Common myeloid progenitor, CD34-positive (primary cell): ENCODE measurements around the gene APBA2.

ENCODE experiments used
- CTCF ChIA-PET: fragments of 350-600 bp; sonication (Branson Sonifier 250); formaldehyde crosslinking; loops from one replicate; lab custom pipeline; 2021; ENCODE audit warnings: antibody characterized with exemption; lab: Charles Lee
- POLR2A ChIA-PET: fragments of 350-600 bp; sonication (Branson Sonifier 250); formaldehyde crosslinking; loops from one replicate; lab custom pipeline; 2021; ENCODE audit warnings: antibody characterized with exemption; lab: Charles Lee
- DNase-seq, 3 donors: peaks; one replicate each; pipeline versions ENCODE4 v3.0.0 to v3.0.0-alpha.2; 2013
- H3K27ac ChIP-seq, 2 experiments: 1 replicate in 1 of 2; 2 replicates in 1 of 2; pipeline ENCODE4 v1.7.0; 2013; ENCODE audit warnings: inconsistent platforms in 2 of 2, low read length in 2 of 2, mild to moderate bottlenecking in 2 of 2, low read depth in 1 of 2, moderate library complexity in 1 of 2; ENCODE audit not compliant: severe bottlenecking in 2 of 2, insufficient read depth in 1 of 2, poor library complexity in 1 of 2
- H3K27me3 ChIP-seq, 5 experiments: replicated peaks in 2 of 5; 1 replicate in 3 of 5; 2 replicates in 2 of 5; pipeline versions ENCODE4 v1.6.1 to v1.7.0; 2013; ENCODE audit warnings: low read length in 4 of 5, mild to moderate bottlenecking in 2 of 5, moderate library complexity in 2 of 5, inconsistent platforms in 1 of 5; ENCODE audit not compliant: insufficient read depth in 5 of 5, control insufficient read depth in 4 of 5
- H3K36me3 ChIP-seq, 4 experiments: 1 replicate in 2 of 4; 2 replicates in 2 of 4; pipeline versions ENCODE4 v1.6.1 to v1.7.0; 2013; ENCODE audit warnings: low read length in 3 of 4, control low read depth in 1 of 4, mild to moderate bottlenecking in 1 of 4; ENCODE audit not compliant: control insufficient read depth in 4 of 4, insufficient read depth in 4 of 4
- H3K4me1 ChIP-seq, 4 experiments: 1 replicate in 3 of 4; 2 replicates in 1 of 4; pipeline versions ENCODE4 v1.6.1 to v1.7.1; 2013; ENCODE audit warnings: low read length in 3 of 4, mild to moderate bottlenecking in 3 of 4, control low read depth in 1 of 4, inconsistent platforms in 1 of 4, moderate library complexity in 1 of 4; ENCODE audit not compliant: control insufficient read depth in 4 of 4, insufficient read depth in 4 of 4; ENCODE audit errors: control extremely low read depth in 1 of 4
- H3K4me3 ChIP-seq, 7 experiments: 1 replicate in 4 of 7; 2 replicates in 3 of 7; pipeline versions ENCODE4 v1.5.1 to v1.7.0; 2013; ENCODE audit warnings: mild to moderate bottlenecking in 7 of 7, low read length in 6 of 7, moderate library complexity in 6 of 7, inconsistent platforms in 2 of 7, low read depth in 2 of 7, control low read depth in 1 of 7; ENCODE audit not compliant: insufficient read depth in 4 of 7, control insufficient read depth in 1 of 7; ENCODE audit errors: extremely low read depth in 1 of 7
- H3K9me3 ChIP-seq, 5 experiments: 1 replicate in 4 of 5; 2 replicates in 1 of 5; pipeline versions ENCODE4 v1.6.1 to v1.7.1; 2013; ENCODE audit warnings: low read length in 4 of 5, mild to moderate bottlenecking in 2 of 5, inconsistent platforms in 1 of 5, low read depth in 1 of 5, moderate library complexity in 1 of 5; ENCODE audit not compliant: control insufficient read depth in 4 of 5, insufficient read depth in 2 of 5; ENCODE audit errors: control extremely low read depth in 1 of 5
- WGBS: methylation state at CpG from one replicate; pipeline ENCODE4 v1.1.5; 2013; ENCODE audit not compliant: insufficient coverage; 5-methylcytosine and 5-hydroxymethylcytosine counted together

The APBA2 gene

DNA sequence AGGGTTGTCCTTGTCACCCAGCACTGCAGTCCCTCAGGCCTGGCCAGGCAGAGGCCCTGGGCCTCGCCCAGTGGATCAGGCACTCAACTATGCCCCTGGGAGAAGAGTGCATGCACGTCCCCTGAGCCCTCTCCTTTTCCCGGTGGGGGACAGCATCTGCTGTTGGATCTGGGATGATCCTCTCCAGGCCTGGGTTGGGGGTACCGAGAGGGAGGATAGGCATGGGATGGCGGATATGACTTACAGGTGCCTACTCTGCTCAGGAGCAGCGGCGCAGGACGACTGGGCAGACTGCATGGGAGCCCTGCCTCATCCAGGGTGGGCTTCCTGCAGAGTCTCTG is 9.0 kb upstream of the APBA2 start:
- Histone ChIP-seq H3K27me3 (peaks cover 0 to 4% (median 0%) of the 10 kb centered on the region in 5 experiments), H3K4me1 (no peaks in the 10 kb centered on the region), H3K36me3 (no peaks in the 10 kb centered on the region), H3K27ac (no peak overlapping the region), H3K4me3 (no peak overlapping the region), H3K9me3 (peaks cover 0 to 5% (median 0%) of the 10 kb centered on the region in 5 experiments)
- ChIA-PET CTCF (no interaction called here), POLR2A (no interaction called here)
- DNase-seq = no peak
- WGBS = 98% methylated on average over 7 of the region's 8 CpGs

DNA sequence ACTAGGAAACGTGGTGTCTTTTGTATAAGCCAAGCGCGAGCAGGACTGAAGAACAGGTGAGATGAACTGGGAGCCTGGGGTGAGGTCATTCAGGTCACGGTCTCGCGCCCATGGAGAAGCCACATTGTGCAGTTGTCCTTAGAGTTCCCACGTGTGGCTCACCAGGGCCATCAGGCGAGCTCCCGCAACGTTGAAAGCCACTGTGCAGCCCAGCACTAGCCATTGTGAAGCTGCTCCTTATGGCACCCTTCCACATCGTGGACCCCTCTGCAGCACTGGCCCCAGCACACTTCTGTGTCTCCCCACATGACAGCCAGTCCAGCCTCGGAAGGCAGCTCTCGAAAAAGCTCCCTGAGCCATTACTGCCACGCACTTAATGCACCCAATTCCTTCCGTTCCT is 7.6 kb upstream of the APBA2 start:
- H3K36me3 ChIP-seq = no peaks in the 10 kb centered on the region
- ChIA-PET POLR2A (no interaction called here), CTCF (no interaction called here)

DNA sequence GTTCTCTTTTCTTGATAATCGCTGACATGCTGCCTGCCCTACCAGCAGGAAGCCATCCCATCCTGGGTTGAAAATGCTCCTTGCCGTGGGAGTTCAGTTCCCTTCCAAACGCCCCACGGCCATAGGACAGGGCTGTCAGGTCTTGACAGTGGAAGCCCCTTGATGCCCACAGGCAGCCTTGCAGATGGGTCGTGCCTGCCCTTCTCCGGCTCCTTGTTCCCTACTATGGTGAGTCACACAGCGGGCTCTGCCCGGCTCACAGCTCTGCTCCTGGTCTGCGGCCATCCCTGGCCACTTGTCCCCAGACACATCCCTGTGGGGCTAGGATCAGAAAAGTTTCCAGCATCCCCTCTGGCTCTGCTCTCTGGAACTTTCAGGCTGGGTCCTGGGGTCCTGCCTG is 6.2 kb upstream of the APBA2 start:
- DNase-seq = no peak
- Histone ChIP-seq H3K27me3 (peaks cover 0 to 9% (median 3%) of the 10 kb centered on the region in 5 experiments), H3K36me3 (no peaks in the 10 kb centered on the region), H3K4me1 (no peaks in the 10 kb centered on the region), H3K9me3 (no peaks in the 10 kb centered on the region), H3K27ac (no peak overlapping the region), H3K4me3 (no peak overlapping the region)
- POLR2A ChIA-PET = no interaction called here
- WGBS = 95% methylated on average over 9 of the region's 9 CpGs
- CTCF ChIA-PET = no interaction called here

More for the DNA sequence above, 7.6 kb upstream of the APBA2 start:
- Histone ChIP-seq H3K27ac (no peak overlapping the region), H3K27me3 (peaks cover 0 to 4% (median 1%) of the 10 kb centered on the region in 5 experiments), H3K9me3 (no peaks in the 10 kb centered on the region), H3K4me3 (no peak overlapping the region), H3K4me1 (no peaks in the 10 kb centered on the region)
- 96% methylated on average over 15 of the region's 15 CpGs for WGBS
- DNase-seq = no peak

DNA sequence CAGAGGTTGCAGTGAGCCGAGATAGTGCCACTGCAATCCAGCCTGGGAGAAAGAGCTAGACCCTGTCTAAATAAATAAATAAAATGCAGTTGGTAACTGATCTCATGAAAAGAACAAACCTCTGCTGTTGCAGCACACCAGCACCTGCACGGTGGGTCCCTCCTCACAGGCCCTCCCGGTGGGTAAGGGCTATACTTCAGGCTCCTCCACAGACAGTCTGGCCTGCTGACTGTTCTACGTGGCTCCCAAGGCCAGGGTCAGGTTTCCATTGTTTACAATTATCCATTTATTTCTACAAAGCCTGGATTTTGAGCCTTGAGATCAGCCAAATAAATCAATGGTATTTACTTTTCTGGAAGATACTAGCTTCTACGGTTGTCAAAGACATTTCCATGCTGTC is 5.1 kb upstream of the APBA2 start:
- Histone ChIP-seq H3K9me3 (no peaks in the 10 kb centered on the region), H3K4me3 (no peak overlapping the region), H3K27ac (no peak overlapping the region), H3K4me1 (peaks cover 0 to 7% (median 5%) of the 10 kb centered on the region in 4 experiments), H3K36me3 (no peaks in the 10 kb centered on the region), H3K27me3 (peaks cover 0 to 21% (median 7%) of the 10 kb centered on the region in 5 experiments)
- CTCF ChIA-PET = interaction anchor here (0.9 kb wide), 1 partner anchor 70 kb away, joined by 3 read pairs; no protein-coding TSS in a partner anchor
- no peak for DNase-seq
- 100% methylated on average over 5 of the region's 5 CpGs for WGBS
- POLR2A ChIA-PET = no interaction called here

DNA sequence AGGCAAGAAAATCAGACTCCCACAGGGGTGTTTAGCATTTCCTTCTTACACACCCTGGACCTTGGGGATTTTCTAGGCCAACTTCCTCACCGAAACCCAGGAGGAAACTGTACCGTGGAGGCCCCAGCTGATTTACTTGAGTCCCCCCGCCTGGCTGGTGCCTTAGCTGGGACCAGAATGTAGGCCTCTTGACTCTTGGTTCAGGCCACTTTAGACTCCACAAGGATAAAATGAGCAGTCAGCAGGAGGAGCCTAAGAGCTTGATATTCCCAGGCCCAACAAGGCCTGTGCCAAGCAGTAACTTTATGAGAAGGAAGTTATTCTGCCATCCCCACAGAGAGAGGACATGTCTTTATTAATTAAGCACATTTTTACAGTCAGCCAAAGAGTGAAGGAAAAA is 4.6 kb upstream of the APBA2 start:
- peaks cover 0 to 21% (median 7%) of the 10 kb centered on the region in 5 experiments for H3K27me3 ChIP-seq
- no peaks in the 10 kb centered on the region for H3K36me3 ChIP-seq
- CTCF ChIA-PET = interaction anchor here (0.9 kb wide), 1 partner anchor 70 kb away, joined by 3 read pairs; no protein-coding TSS in a partner anchor
- 52% methylated on average over 3 of the region's 3 CpGs for WGBS
- POLR2A ChIA-PET = no interaction called here
- H3K4me3 ChIP-seq = no peak overlapping the region
- H3K27ac ChIP-seq = no peak overlapping the region
- DNase-seq = no peak
- H3K4me1 ChIP-seq = peaks cover 0 to 10% (median 6%) of the 10 kb centered on the region in 4 experiments
- H3K9me3 ChIP-seq = no peaks in the 10 kb centered on the region

DNA sequence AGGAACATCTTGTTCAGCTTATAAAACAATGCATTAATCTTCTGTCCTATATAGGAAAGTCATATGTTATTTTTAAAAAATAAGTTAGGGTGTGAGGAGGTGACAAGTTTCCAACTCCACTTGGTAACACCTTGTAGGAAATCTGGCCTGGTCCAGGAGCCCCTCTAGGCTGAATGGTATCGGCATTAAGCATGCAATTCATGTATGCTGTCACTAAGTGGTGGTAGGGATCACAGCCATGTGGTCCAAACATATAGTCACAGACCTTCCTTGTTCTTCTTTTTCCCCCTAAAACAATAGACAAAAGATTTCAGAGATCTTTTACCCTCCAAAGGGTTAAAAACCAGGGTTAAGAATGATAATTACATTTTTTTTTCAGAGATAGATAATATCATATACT is 4.2 kb upstream of the APBA2 start:
- ChIA-PET CTCF (interaction anchor here (0.9 kb wide), 1 partner anchor 70 kb away, joined by 3 read pairs; no protein-coding TSS in a partner anchor), POLR2A (no interaction called here)
- no peak overlapping the region for H3K4me3 ChIP-seq
- peaks cover 0 to 13% (median 8%) of the 10 kb centered on the region in 4 experiments for H3K4me1 ChIP-seq
- H3K36me3 ChIP-seq = no peaks in the 10 kb centered on the region
- no peaks in the 10 kb centered on the region for H3K9me3 ChIP-seq
- no peak overlapping the region for H3K27ac ChIP-seq
- peaks cover 0 to 24% (median 8%) of the 10 kb centered on the region in 5 experiments for H3K27me3 ChIP-seq
- DNase-seq = no peak
- WGBS = no CpG with 5 or more reads among the region's 1 CpG

DNA sequence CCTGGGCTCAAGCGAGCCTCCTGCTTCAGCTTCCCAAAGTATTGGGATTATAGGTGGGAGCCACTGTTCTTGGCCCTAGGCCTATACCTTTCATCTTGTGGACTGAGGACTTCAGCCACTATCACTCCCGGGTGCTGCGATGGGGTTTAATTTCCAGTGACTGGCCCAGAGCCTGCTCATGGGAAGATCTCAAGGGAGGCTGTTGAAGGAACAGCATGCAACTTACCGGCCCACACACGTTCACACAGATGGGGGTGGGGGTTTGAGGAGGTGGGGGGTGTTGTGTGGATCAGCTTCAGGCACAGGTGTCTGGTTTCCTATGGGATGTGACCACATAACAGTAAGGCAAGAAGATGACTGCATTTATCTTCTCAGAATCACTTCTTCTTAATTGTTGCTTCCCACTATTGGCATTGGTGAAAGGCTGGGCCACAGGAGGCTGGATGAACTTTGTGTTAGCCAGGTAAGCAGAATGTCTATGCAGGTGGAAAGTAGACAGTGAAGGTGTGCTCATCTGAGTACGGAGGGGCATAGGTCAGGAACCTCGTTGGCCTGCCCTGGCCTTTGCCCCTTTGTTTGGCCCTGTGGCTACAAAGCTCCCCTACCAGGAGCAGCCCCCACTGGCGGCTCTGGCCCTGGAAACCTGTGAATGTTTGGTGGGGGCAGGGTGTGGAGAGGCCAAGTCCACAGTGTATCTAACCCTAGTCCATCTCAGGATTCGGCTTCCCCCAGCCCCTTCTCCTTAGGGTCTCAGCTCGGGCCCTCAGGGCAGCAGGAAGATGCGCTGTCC is 1.4 kb upstream of the APBA2 start:
- DNase-seq = no peak
- ChIA-PET POLR2A (no interaction called here), CTCF (interaction anchor here (1.0 kb wide), 1 partner anchor 91 kb away, joined by 3 read pairs; no protein-coding TSS in a partner anchor)
- 98% methylated on average over 6 of the region's 11 CpGs for WGBS
- no peaks in the 10 kb centered on the region for H3K9me3 ChIP-seq
- no peak overlapping the region for H3K4me3 ChIP-seq
- H3K36me3 ChIP-seq = no peaks in the 10 kb centered on the region
- H3K27ac ChIP-seq = no peak overlapping the region
- peaks cover 0 to 18% (median 11%) of the 10 kb centered on the region in 4 experiments for H3K4me1 ChIP-seq
- peaks cover 0 to 48% (median 9%) of the 10 kb centered on the region in 5 experiments for H3K27me3 ChIP-seq
